ENCODE results near the gene RUSF1.

Gene RUSF1

DNA sequence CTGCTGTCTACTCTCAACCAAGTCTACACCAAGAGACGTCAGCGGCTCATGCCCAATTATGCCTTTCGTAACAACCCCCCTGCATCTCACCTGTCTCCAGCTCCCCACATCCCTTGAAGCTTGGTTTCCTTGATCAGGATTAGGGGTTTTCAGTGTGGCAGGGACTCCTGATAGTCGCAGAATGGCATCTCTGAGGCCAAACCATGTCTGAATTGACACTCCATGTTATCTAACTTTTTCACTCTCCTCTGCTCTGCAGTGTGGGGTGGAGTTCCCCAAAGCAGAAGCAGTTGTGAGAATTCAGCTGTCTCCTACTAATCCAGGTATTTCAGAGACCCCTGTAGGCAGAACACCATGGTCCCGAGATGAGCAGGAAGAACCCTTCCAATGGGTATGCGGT, 13.9 kb upstream of the RUSF1 start:
- Histone ChIP-seq H3K27ac (ENCODE audit: low read depth, low read length) (no peak overlapping the region), H3K9me2 (replicated peaks; ENCODE audit: insufficient read depth, low read length) (no peaks in the 10 kb centered on the region), H3K4me3 (ENCODE audit: insufficient read depth, low read length, poor library complexity, severe bottlenecking) (no peak overlapping the region), H4K20me1 (ENCODE audit: low read depth, low read length) (no peaks in the 10 kb centered on the region), H3K36me3 (ENCODE audit: low read length) (no peaks in the 10 kb centered on the region), H3K9me3 (ENCODE audit: insufficient read depth, low read length) (no peaks in the 10 kb centered on the region), H3K79me2 (ENCODE audit: insufficient read depth, low read length) (no peaks in the 10 kb centered on the region), H3K9ac (ENCODE audit: low read length) (no peak overlapping the region), H2AFZ (ENCODE audit: low read depth, low read length, severe bottlenecking) (no peak overlapping the region), H3F3A (ENCODE audit: insufficient read depth) (no peaks in the 10 kb centered on the region), H3K27me3 (ENCODE audit: low read length) (no peaks in the 10 kb centered on the region), H3K4me2 (ENCODE audit: low read depth, low read length, poor library complexity, severe bottlenecking) (no peak overlapping the region)
- TF ChIP-seq EZH2phosphoT487 (conservative IDR thresholded peaks at IDR 0.05; ENCODE audit: low read length) = no peak
- TF ChIP-seq, protein P1, sequence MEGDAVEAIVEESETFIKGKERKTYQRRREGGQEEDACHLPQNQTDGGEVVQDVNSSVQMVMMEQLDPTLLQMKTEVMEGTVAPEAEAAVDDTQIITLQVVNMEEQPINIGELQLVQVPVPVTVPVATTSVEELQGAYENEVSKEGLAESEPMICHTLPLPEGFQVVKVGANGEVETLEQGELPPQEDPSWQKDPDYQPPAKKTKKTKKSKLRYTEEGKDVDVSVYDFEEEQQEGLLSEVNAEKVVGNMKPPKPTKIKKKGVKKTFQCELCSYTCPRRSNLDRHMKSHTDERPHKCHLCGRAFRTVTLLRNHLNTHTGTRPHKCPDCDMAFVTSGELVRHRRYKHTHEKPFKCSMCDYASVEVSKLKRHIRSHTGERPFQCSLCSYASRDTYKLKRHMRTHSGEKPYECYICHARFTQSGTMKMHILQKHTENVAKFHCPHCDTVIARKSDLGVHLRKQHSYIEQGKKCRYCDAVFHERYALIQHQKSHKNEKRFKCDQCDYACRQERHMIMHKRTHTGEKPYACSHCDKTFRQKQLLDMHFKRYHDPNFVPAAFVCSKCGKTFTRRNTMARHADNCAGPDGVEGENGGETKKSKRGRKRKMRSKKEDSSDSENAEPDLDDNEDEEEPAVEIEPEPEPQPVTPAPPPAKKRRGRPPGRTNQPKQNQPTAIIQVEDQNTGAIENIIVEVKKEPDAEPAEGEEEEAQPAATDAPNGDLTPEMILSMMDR (IDR thresholded peaks at IDR 0.05; ENCODE audit: insufficient read depth, low read length, poor library complexity, severe bottlenecking) = no peak

DNA sequence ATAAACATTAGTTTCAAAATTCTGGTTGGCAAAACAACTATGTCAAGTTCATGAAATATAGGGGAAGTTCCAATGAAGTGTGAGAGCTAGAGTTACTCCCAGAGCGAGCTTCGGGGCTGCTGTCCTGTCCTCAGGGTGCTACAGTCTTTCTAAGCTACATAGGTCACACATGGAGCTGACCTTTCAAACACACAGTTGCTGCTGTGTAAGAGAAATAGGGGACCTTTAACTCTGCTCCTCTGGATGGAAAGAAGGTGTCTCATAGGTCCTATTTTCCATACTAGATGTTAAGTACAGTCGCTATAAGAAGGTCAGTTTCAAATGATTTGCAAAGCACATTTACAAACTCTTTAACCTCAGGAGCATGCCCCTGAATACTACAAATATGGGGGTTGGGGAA, 13.2 kb upstream of the RUSF1 start:
- H3K9me3 ChIP-seq (ENCODE audit: insufficient read depth, low read length) = no peaks in the 10 kb centered on the region
- H3K36me3 ChIP-seq (ENCODE audit: low read length) = no peaks in the 10 kb centered on the region
- no peaks in the 10 kb centered on the region for H3K9me2 ChIP-seq (replicated peaks; ENCODE audit: insufficient read depth, low read length)
- no peak overlapping the region for H3K9ac ChIP-seq (ENCODE audit: low read length)
- H3F3A ChIP-seq (ENCODE audit: insufficient read depth) = no peaks in the 10 kb centered on the region
- no peak overlapping the region for H3K27ac ChIP-seq (ENCODE audit: low read depth, low read length)
- no peak overlapping the region for H2AFZ ChIP-seq (ENCODE audit: low read depth, low read length, severe bottlenecking)
- no peaks in the 10 kb centered on the region for H4K20me1 ChIP-seq (ENCODE audit: low read depth, low read length)
- H3K79me2 ChIP-seq (ENCODE audit: insufficient read depth, low read length) = no peaks in the 10 kb centered on the region
- H3K4me2 ChIP-seq (ENCODE audit: low read depth, low read length, poor library complexity, severe bottlenecking) = no peak overlapping the region
- H3K27me3 ChIP-seq (ENCODE audit: low read length) = no peaks in the 10 kb centered on the region
- H3K4me3 ChIP-seq (ENCODE audit: insufficient read depth, low read length, poor library complexity, severe bottlenecking) = no peak overlapping the region
- TF ChIP-seq, protein P1 (IDR thresholded peaks at IDR 0.05; ENCODE audit: insufficient read depth, low read length, poor library complexity, severe bottlenecking) = no peak
- TF ChIP-seq EZH2phosphoT487 (conservative IDR thresholded peaks at IDR 0.05; ENCODE audit: low read length) = no peak

DNA sequence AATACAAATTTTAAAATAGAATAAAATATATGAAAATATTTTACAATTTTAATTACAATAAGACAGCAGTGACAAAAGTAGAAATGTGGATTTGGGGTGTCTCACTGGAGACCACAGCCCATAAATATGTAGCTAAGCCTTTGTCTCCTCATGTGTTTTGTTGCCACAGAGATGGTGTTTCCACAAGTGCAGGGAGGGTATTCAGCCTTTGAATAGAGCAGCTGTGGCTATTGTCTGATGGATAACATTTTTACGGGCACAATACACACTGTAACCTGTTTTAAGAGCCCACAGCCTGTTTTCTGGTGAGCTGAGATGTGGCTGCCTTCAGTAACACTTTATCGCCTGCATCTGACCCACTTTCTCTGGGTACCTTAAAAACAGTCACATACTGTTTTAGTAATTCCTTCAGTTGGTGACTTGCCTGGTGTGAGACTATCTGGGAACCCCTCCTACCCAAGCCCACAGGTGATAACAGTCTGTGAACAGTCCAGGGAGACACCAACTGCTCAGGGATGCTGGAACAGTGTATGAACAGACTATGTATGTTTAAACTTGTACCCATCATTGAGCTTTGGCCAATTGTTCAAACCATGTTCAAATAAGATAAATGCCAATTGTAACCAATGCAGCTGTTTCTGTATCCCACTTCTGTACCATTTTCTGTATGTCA, 11.7 kb upstream of the RUSF1 start:
- Histone ChIP-seq H3K79me2 (ENCODE audit: insufficient read depth, low read length) (no peaks in the 10 kb centered on the region), H3K9ac (ENCODE audit: low read length) (no peak overlapping the region), H3K27ac (ENCODE audit: low read depth, low read length) (no peak overlapping the region), H3K9me3 (ENCODE audit: insufficient read depth, low read length) (no peaks in the 10 kb centered on the region), H4K20me1 (ENCODE audit: low read depth, low read length) (no peaks in the 10 kb centered on the region), H3K36me3 (ENCODE audit: low read length) (no peaks in the 10 kb centered on the region), H3K4me3 (ENCODE audit: insufficient read depth, low read length, poor library complexity, severe bottlenecking) (no peak overlapping the region), H3K9me2 (replicated peaks; ENCODE audit: insufficient read depth, low read length) (no peaks in the 10 kb centered on the region), H3K27me3 (ENCODE audit: low read length) (no peaks in the 10 kb centered on the region), H3K4me2 (ENCODE audit: low read depth, low read length, poor library complexity, severe bottlenecking) (no peak overlapping the region), H3F3A (ENCODE audit: insufficient read depth) (no peaks in the 10 kb centered on the region), H2AFZ (ENCODE audit: low read depth, low read length, severe bottlenecking) (no peak overlapping the region)
- TF ChIP-seq, protein P1 (IDR thresholded peaks at IDR 0.05; ENCODE audit: insufficient read depth, low read length, poor library complexity, severe bottlenecking) = no peak
- TF ChIP-seq EZH2phosphoT487 (conservative IDR thresholded peaks at IDR 0.05; ENCODE audit: low read length) = no peak
